Endothelial cell of umbilical vein (primary cell): ENCODE measurements around the gene RASGRP4. TPM values are rescaled to one million over a fixed set of nuclear protein-coding genes. Genes with fewer than 3 reads are reported as not detected.

ENCODE experiments used
- Bru-seq: library from RNA; stranded (reverse); fragments of 400-500 nt; gene quantifications from one replicate; lab custom pipeline; 2021; lab: Mats Ljungman, UMichigan
- BruChase-seq, 2 experiments: library from RNA; stranded (reverse); fragments of 400-500 nt; gene quantifications; one replicate each; lab custom pipeline; 2021; lab: Mats Ljungman, UMichigan
- BruUV-seq: library from RNA; stranded (reverse); fragments of 400-500 nt; replicated peaks from 2 replicates; lab custom pipeline; 2021; lab: Mats Ljungman, UMichigan
- CTCF ChIA-PET: fragments of 300-600, 350-600 bp; sonication (Branson Sonifier 250); formaldehyde crosslinking; loops from one replicate; lab custom pipeline; 2021; ENCODE audit warnings: antibody characterized with exemption, inconsistent platforms; lab: Charles Lee
- POLR2A ChIA-PET: fragments of 300-600, 350-600 bp; sonication (Branson Sonifier 250); formaldehyde crosslinking; loops from one replicate; lab custom pipeline; 2021; ENCODE audit warnings: antibody characterized with exemption, inconsistent platforms; lab: Charles Lee
- DNase-seq: peaks from one replicate; pipeline ENCODE4 v3.0.0-alpha.2; 2011; ENCODE audit warnings: low read depth, low spot score
- FAIRE-seq: peaks from 2 replicates; lab custom pipeline; 2011; peaks lifted over from hg19 to GRCh38; lab: Jason Lieb, UNC
- H2AFZ ChIP-seq: 2 replicates; pipeline ENCODE4 v1.6.0; 2012; ENCODE audit warnings: low read depth, low read length, control low read depth, inconsistent platforms
- H3K27ac ChIP-seq: 2 replicates; pipeline ENCODE4 v1.5.1; 2011; ENCODE audit warnings: low read depth, mild to moderate bottlenecking, control low read depth, low read length, moderate library complexity; ENCODE audit not compliant: insufficient read depth
- H3K27me3 ChIP-seq, 2 experiments: 2 replicates each; pipeline versions ENCODE4 v1.6.0 to v1.6.1; 2011; ENCODE audit warnings: low read length in 2 of 2, mixed read lengths in 1 of 2; ENCODE audit not compliant: control insufficient read depth in 2 of 2, insufficient read depth in 2 of 2
- H3K36me3 ChIP-seq, 2 experiments: 2 replicates in 1 of 2; 3 replicates in 1 of 2; pipeline ENCODE4 v1.5.1; 2011; ENCODE audit warnings: low read length in 2 of 2, mild to moderate bottlenecking in 1 of 2, moderate library complexity in 1 of 2; ENCODE audit not compliant: control insufficient read depth in 2 of 2, insufficient read depth in 2 of 2; ENCODE audit errors: extremely low read depth in 1 of 2
- H3K4me1 ChIP-seq: 3 replicates; pipeline ENCODE4 v1.5.1; 2011; ENCODE audit warnings: mild to moderate bottlenecking, low read length; ENCODE audit not compliant: control insufficient read depth, insufficient read depth; ENCODE audit errors: extremely low read depth
- H3K4me2 ChIP-seq: 2 replicates; pipeline ENCODE4 v1.6.1; 2011; ENCODE audit warnings: low read length, control low read depth, mixed read lengths; ENCODE audit not compliant: insufficient read depth
- H3K4me3 ChIP-seq, 3 experiments: fragments of 200-600 bp in 1 of 3; sonication (generic), shearing (Covaris generic) in 1 of 3; replicated peaks in 1 of 3; 2 replicates each; pipeline ENCODE4 v1.5.1; 2011 to 2016; ENCODE audit warnings: control low read depth in 3 of 3, low read length in 3 of 3, mild to moderate bottlenecking in 2 of 3, inconsistent platforms in 1 of 3, low read depth in 1 of 3, moderate library complexity in 1 of 3; ENCODE audit not compliant: insufficient read depth in 1 of 3
- H3K79me2 ChIP-seq: 2 replicates; pipeline ENCODE4 v1.6.0; 2012; ENCODE audit warnings: low read length, inconsistent platforms; ENCODE audit not compliant: control insufficient read depth, insufficient read depth
- H3K9ac ChIP-seq: replicated peaks from 2 replicates; pipeline ENCODE3; 2011; ENCODE audit warnings: low read length, control low read depth; ENCODE audit not compliant: insufficient read depth; ENCODE audit errors: extremely low read depth
- H3K9me1 ChIP-seq: replicated peaks from 3 replicates; pipeline ENCODE4 v1.6.0; 2011; ENCODE audit warnings: mild to moderate bottlenecking, low read length; ENCODE audit not compliant: control insufficient read depth, insufficient read depth; ENCODE audit errors: extremely low read depth
- H3K9me3 ChIP-seq: replicated peaks from 2 replicates; pipeline ENCODE4 v1.5.1; 2012; ENCODE audit warnings: low read length, inconsistent platforms; ENCODE audit not compliant: control insufficient read depth, insufficient read depth
- H4K20me1 ChIP-seq: replicated peaks from 2 replicates; pipeline ENCODE3; 2011; ENCODE audit warnings: mild to moderate bottlenecking, low read length; ENCODE audit not compliant: control insufficient read depth, insufficient read depth; ENCODE audit errors: extremely low read depth
- CTCF ChIP-seq, 2 donors: IDR thresholded peaks; 1 replicate in 1 of 2; 2 replicates in 1 of 2; pipeline ENCODE4 v1.5.1; 2011; ENCODE audit warnings: low read length in 2 of 2, mild to moderate bottlenecking in 2 of 2, moderate library complexity in 2 of 2, control low read depth in 1 of 2, inconsistent platforms in 1 of 2, low read depth in 1 of 2; ENCODE audit not compliant: insufficient read depth in 1 of 2; ENCODE audit errors: extremely low read depth in 1 of 2
- EZH2 ChIP-seq: IDR thresholded peaks from 2 replicates; pipeline ENCODE4 v1.6.1; 2012; ENCODE audit warnings: borderline replicate concordance, low read depth, mild to moderate bottlenecking, moderate library complexity, low read length, inconsistent platforms; ENCODE audit not compliant: severe bottlenecking
- FOS ChIP-seq: IDR thresholded peaks from 2 replicates; pipeline ENCODE4 v1.6.1; 2011; ENCODE audit warnings: mild to moderate bottlenecking, low read length, moderate library complexity, borderline replicate concordance; ENCODE audit not compliant: insufficient read depth
- GATA2 ChIP-seq: IDR thresholded peaks from 2 replicates; pipeline ENCODE4 v1.7.0; 2011; ENCODE audit warnings: low read depth, mild to moderate bottlenecking, moderate library complexity, mixed read lengths, low read length; ENCODE audit not compliant: insufficient read length, insufficient read depth
- JUN ChIP-seq: IDR thresholded peaks from 2 replicates; pipeline ENCODE4 v1.6.1; 2011; ENCODE audit warnings: borderline replicate concordance, low read depth; ENCODE audit not compliant: insufficient read length, insufficient read depth
- MYC ChIP-seq: IDR thresholded peaks from one replicate; pipeline ENCODE4 v1.6.1; 2011; ENCODE audit warnings: mild to moderate bottlenecking, low read depth, low read length
- POLR2A ChIP-seq: IDR thresholded peaks from 2 replicates; pipeline ENCODE4 v1.6.1; 2012; ENCODE audit warnings: low read depth, mild to moderate bottlenecking, control low read depth, low read length
- POLR2AphosphoS5 ChIP-seq: IDR thresholded peaks from 2 replicates; pipeline ENCODE4 v1.6.1; 2012; ENCODE audit warnings: low read depth, mild to moderate bottlenecking, control low read depth, low read length, moderate library complexity; ENCODE audit not compliant: insufficient read depth
- dilution Hi-C: fragments of 300-500 bp; cut with MboI; formaldehyde crosslinking; loops from one replicate; pipeline ENCODE4 v1.15.0; 2019; ENCODE audit warnings: low sequenced_read_pairs; ENCODE audit not compliant: extremely low pct_ligation_motif_present
- intact Hi-C: fragments of 100-400 bp; cut with micrococcal nuclease; formaldehyde crosslinking; loops from one replicate; pipeline ENCODE4 v1.10.0; 2022
- long read RNA-seq: library from polyadenylated mRNA; stranded (forward); transcript quantifications from one replicate; pipeline ENCODE4 v2.0.0, GENCODE V29; 2021
- polyA minus RNA-seq, 3 experiments: library from RNA; depleted of rRNA, polyadenylated mRNA; stranded (reverse); fragments of >200 nt; gene quantifications; 1 replicate in 1 of 3; 2 replicates in 2 of 3; pipeline ENCODE4 v1.2.3, GENCODE V29; 2011
- polyA plus RNA-seq, 4 experiments: library from polyadenylated mRNA; depleted of rRNA in 3 of 4; stranded (reverse) in 3 of 4; unstranded in 1 of 4; fragments of >200 nt; gene quantifications; 2 replicates each; pipeline versions ENCODE4 v1.2.1 to v1.2.3, GENCODE V29; 2011 to 2012; ENCODE audit warnings: missing spikeins in 1 of 4
- total RNA-seq: library from RNA; stranded (reverse); gene quantifications from 2 replicates; pipeline ENCODE4 v1.2.3, GENCODE V29; 2021
- TF ChIP-seq, protein P1 (sequence below): IDR thresholded peaks from 2 replicates; pipeline ENCODE4 v1.6.1; 2011; ENCODE audit not compliant: insufficient read depth, insufficient read length

Gene RASGRP4, protein sequence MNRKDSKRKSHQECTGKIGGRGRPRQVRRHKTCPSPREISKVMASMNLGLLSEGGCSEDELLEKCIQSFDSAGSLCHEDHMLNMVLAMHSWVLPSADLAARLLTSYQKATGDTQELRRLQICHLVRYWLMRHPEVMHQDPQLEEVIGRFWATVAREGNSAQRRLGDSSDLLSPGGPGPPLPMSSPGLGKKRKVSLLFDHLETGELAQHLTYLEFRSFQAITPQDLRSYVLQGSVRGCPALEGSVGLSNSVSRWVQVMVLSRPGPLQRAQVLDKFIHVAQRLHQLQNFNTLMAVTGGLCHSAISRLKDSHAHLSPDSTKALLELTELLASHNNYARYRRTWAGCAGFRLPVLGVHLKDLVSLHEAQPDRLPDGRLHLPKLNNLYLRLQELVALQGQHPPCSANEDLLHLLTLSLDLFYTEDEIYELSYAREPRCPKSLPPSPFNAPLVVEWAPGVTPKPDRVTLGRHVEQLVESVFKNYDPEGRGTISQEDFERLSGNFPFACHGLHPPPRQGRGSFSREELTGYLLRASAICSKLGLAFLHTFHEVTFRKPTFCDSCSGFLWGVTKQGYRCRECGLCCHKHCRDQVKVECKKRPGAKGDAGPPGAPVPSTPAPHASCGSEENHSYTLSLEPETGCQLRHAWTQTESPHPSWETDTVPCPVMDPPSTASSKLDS
- total RNA-seq, result not detected in 2 replicates
- not detected in 2 replicates for polyA plus RNA-seq
- polyA plus RNA-seq (2011; cell fraction: cytosol; rRNA removed), result not detected in 2 replicates
- polyA plus RNA-seq (2011; cell fraction: nucleus; rRNA removed), result not detected in 2 replicates
- not detected in 2 replicates for polyA plus RNA-seq (2012)
- 0.46 and 0.91 TPM in 2 replicates for polyA minus RNA-seq
- polyA minus RNA-seq (2011; cell fraction: cytosol; rRNA and poly(A)+ RNA removed), result not detected
- polyA minus RNA-seq (2011; cell fraction: nucleus; rRNA and poly(A)+ RNA removed), result not detected in 2 replicates
- not detected for Bru-seq, nascent RNA
- not detected for BruChase-seq, experiment 1, labeled RNA remaining after a 6-hour chase
- BruChase-seq, experiment 2, labeled RNA remaining after a 2-hour chase, result not detected
- long read RNA-seq, result 0 reads

GRCh38 chr19:38425810-38426466 lies at the start of gene RASGRP4:
Gene RASGRP4 (minus strand): TSS chr19:38426219. CDS start chr19:38426091, 128 bp downstream.
- ChIA-PET POLR2A (no interaction called here), CTCF (no interaction called here)
- no TSS peak for BruUV-seq
- no peaks in the 10 kb centered on the region for H3K4me1 ChIP-seq
- H3K36me3 ChIP-seq, result no peaks in the 10 kb centered on the region
- no peak within 1 kb of the TSS for H2AFZ ChIP-seq
- DNase-seq, result no peak
- no peaks in the 10 kb centered on the region for H3K27me3 ChIP-seq
- no peak within 1 kb of the TSS for H3K9ac ChIP-seq
- H3K27ac ChIP-seq, result no peak within 1 kb of the TSS
- H3K9me3 ChIP-seq, result no peaks in the 10 kb centered on the region
- no peak for FAIRE-seq
- no peak for TF ChIP-seq JUN
- intact Hi-C loops (no loop called here), dilution Hi-C loops (no loop called here)
- H4K20me1 ChIP-seq, result no peaks in the 10 kb centered on the region
- H3K79me2 ChIP-seq, result no peaks in the 10 kb centered on the region
- H3K4me2 ChIP-seq, result no peak within 1 kb of the TSS
- H3K9me1 ChIP-seq, result no peaks in the 10 kb centered on the region
- no peak within 1 kb of the TSS for H3K4me3 ChIP-seq

- Histone ChIP-seq H3K9ac (no peak overlapping the region), H3K27ac (no peak overlapping the region), H3K27me3 (no peaks in the 10 kb centered on the region), H2AFZ (no peak overlapping the region), H3K36me3 (no peaks in the 10 kb centered on the region), H4K20me1 (no peaks in the 10 kb centered on the region), H3K4me3 (no peak overlapping the region), H3K9me3 (no peaks in the 10 kb centered on the region), H3K4me2 (no peak overlapping the region), H3K79me2 (no peaks in the 10 kb centered on the region), H3K4me1 (no peaks in the 10 kb centered on the region), H3K9me1 (no peaks in the 10 kb centered on the region)
- intact Hi-C loops (no loop called here), dilution Hi-C loops (no loop called here)
- TF ChIP-seq EZH2 (no peak), MYC (no peak), GATA2 (no peak), POLR2A (no peak), POLR2AphosphoS5 (no peak), FOS (no peak), JUN (no peak), CTCF (IDR thresholded peaks at IDR 0.05; ENCODE audit: extremely low read depth in 1 of 2, insufficient read depth in 1 of 2, low read depth in 1 of 2, low read length in 2 of 2) (no peak)
- TF ChIP-seq, protein P1, sequence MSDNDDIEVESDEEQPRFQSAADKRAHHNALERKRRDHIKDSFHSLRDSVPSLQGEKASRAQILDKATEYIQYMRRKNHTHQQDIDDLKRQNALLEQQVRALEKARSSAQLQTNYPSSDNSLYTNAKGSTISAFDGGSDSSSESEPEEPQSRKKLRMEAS, result no peak
- ChIA-PET CTCF (no interaction called here), POLR2A (no interaction called here)
- BruUV-seq, result no TSS peak
- DNase-seq, result no peak
- no peak for FAIRE-seq
These were observed 49.2 kb upstream of the RASGRP4 start for GRCh38 chr19:38475176-38475575.
